DMS53 treated with DMSO at 0.1 percent for 48 hours (cell line): ENCODE data around the gene HDAC5.
"Not testable (repeated sequence)": the region's sequence is repeated elsewhere in the genome, so short reads cannot be mapped to it uniquely, and the experiment has no call there.

Experiments
- DNase-seq: peaks from one replicate; lab custom pipeline; 2025; ENCODE audit not compliant: unreplicated experiment; lab: John Stamatoyannopoulos, UW

The HDAC5 gene

DNA sequence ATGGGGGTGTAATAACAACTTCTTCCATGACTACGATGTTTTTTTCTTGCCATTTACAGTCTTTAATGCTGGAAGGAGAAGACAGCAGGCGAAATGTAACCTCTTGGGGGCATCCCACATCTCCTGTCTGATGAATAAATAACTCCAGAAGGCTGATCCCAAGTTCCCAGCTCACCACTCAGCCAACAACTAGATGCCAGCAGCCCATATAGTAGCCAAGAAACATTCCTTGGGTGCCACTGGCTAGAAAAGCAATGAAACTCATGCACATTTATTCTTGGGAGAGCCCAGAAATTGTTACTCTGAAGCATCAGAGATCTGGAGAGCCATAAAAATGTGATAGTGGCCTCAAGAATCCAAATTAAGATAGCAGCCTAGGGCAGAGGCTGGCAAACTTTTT is 86.0 kb downstream of the HDAC5 start:
- no peak for DNase-seq

GRCh38 chr17:44034688-44035087 is 88.8 kb downstream of the HDAC5 start:
- not testable (repeated sequence) for DNase-seq

GRCh38 chr17:44033861-44034408 is 89.5 kb downstream of the HDAC5 start:
- no peak for DNase-seq

DNA sequence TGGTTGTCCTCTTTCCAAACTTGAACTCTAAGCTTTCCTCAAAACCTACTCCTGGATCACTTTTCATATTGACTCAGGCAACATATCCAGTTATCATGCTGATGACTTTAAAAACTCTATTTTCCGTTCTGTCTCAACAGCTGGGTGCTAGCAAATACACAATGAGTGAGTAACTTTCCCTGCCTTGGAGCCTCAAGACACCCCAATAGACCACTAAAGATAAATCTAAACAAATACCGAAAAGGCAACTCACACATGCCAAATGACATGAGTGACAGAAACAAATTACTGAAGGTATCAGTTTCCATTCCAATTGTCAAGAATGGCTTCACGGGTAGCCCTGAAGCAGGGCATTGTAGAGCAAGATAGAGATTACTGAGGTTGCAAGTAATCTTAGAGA is 93.0 kb downstream of the HDAC5 start:
- DNase-seq: no peak

- DNase-seq: no peak
Observed at GRCh38 chr17:44029736-44030135, 93.7 kb downstream of the HDAC5 start.
